ENCODE data around the gene SUCLG2. TPM values are rescaled to one million over a fixed set of nuclear protein-coding genes. Genes with fewer than 3 reads are reported as not detected.
"Not testable (repeated sequence)": the region's sequence is repeated elsewhere in the genome, so short reads cannot be mapped to it uniquely, and the experiment has no call there.

The SUCLG2 gene
- total RNA-seq, 8 experiments from 2014 or later = 9.0 to 68.6 (median 22.3) TPM

DNA sequence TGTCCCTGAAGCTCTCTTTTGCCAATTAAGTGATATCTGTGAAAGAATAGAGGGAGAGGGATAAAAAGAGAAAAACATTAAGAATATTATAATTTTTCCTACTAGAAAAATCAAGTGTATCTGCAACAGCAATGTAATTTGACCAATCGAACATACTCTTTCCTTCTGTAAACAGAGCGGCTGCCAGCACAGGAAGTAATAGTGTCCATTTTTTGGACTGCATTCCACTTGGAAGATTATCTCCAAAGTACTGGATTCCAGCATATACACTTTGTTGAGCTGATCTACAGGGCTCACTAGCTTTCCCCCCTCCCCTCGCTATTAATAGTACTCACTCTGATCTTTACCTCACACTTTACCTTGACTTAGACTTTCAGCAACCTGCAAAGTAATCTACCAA is 90.4 kb downstream of the SUCLG2 start:
- no peak overlapping the region for H3K4me3 ChIP-seq
- H3K4me1 ChIP-seq (replicated peaks in 1 of 2) = peaks cover 7 to 17% of the 10 kb centered on the region in 2 donors
- no peak for ATAC-seq (replicated peaks in 6 of 8)
- WGBS, 10 experiments = 93 to 100% (median 99%) methylated on average over 1 to 3 of the region's 3 CpGs
- in situ Hi-C loops (cut with MboI; ENCODE audit: low pct_unique_long_range_greater_than_20kb in 2 of 9, low sequenced_read_pairs in 9 of 9, unreplicated experiment in 9 of 9) = no loop called here
- no peak overlapping the region for H3K27ac ChIP-seq

DNA sequence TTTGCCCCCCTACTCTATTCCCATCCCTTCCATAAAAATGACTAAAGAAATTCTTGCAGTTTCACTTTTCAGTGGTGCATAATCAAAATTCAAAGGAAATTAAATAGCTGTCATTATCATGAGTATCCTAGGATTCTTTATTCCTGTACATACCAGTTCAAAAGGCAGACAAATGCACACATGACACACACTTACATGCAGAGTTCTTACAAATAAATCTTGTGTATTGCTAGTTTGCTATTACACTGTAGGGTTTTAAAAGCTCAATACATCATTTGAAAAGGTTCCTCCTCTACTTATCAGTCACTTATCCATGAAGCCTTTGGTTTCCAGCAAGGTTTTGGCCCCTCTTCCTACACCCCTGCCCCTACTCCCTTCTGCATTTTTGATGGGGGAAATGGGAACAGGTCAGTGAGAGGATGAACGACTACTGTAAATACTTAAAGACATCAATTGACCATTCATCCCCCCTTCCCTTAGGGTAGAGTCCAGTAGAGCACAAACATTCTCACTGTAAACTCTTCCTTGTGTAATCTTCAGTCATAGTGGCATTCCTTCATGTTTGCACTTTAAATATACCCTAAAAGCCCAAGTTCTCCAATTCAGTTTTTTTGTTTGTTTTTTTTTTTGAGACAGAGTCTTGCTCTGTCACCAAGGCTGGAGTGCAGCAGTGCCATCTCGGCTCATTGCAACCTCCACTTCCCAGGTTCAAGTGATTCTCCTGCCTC is 92.6 kb downstream of the SUCLG2 start:
- ATAC-seq (replicated peaks in 6 of 8) = peak in 5 of 8 experiments; percentile 63 to 84 (median 81)
- 20 to 100% (median 93%) methylated on average over 1 to 2 of the region's 2 CpGs; no CpG with 5 or more reads in 2 of the 10 experiments for WGBS, 10 experiments
- in situ Hi-C loops (cut with MboI; ENCODE audit: low pct_unique_long_range_greater_than_20kb in 2 of 9, low sequenced_read_pairs in 9 of 9, unreplicated experiment in 9 of 9) = no loop called here
- H3K27ac ChIP-seq = no peak overlapping the region
- peaks cover 23 to 36% of the 10 kb centered on the region in 2 donors for H3K4me1 ChIP-seq (replicated peaks in 1 of 2)
- H3K4me3 ChIP-seq = no peak overlapping the region

DNA sequence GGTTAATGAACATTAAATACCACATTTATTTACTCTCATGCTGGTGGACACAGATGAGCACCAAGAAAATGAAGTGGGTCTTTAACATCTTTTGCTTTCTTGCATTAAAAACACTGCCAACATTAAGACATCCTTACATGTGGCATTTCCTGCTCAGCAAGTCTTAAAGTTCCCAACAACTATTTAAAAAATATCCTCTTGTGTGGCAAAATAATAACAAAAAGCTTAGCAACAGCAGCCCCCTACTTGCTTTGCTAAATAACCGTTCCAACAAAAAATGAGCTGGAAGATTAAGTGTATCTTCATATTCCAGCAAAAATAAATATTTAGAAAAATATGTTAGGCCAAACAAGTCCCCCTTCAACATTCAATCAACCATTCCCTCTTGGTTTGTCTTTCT is 93.1 kb downstream of the SUCLG2 start:
- in situ Hi-C loops (cut with MboI; ENCODE audit: low pct_unique_long_range_greater_than_20kb in 2 of 9, low sequenced_read_pairs in 9 of 9, unreplicated experiment in 9 of 9) = no loop called here
- Histone ChIP-seq H3K4me3 (no peak overlapping the region), H3K27ac (no peak overlapping the region), H3K4me1 (replicated peaks in 1 of 2) (peaks cover 26 to 36% of the 10 kb centered on the region in 2 donors)
- ATAC-seq (replicated peaks in 6 of 8) = no peak
- 14 to 100% (median 77%) methylated on average over 1 of the region's 1 CpG for WGBS, 10 experiments

DNA sequence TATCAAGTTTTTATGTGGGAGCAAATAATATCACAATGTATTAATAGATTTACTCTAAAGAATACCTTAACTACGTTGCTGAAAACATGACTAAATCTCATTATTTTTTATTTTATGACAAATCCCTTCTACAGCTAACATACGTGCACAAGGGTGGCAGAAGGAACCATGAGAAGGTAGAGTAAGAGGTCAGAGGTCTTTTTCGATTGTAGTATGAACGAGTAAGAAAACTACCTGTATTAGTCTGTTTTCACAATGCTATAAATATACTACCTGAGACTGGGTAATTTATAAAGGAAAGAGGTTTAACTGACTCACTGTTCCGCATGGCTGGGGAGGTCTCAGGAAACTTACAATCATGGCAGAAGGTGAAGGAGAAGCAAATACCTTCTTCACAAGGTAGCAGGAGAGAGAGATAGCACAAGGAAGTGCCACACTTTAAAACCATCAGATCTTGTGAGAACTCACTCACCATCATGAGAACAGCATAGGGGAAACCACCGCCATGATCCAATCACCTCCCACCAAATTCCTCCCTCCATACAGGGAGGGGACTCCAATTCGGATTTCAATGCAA is 95.3 kb downstream of the SUCLG2 start:
- no peak overlapping the region for H3K4me3 ChIP-seq
- H3K27ac ChIP-seq = no peak overlapping the region
- WGBS, 10 experiments = 87 to 100% (median 97%) methylated on average over 2 to 7 of the region's 7 CpGs
- H3K4me1 ChIP-seq (replicated peaks in 1 of 2) = peaks cover 26 to 36% of the 10 kb centered on the region in 2 donors
- no peak for ATAC-seq (replicated peaks in 6 of 8)
- in situ Hi-C loops (cut with MboI; ENCODE audit: low pct_unique_long_range_greater_than_20kb in 2 of 9, low sequenced_read_pairs in 9 of 9, unreplicated experiment in 9 of 9) = no loop called here

- WGBS, 10 experiments = 20 to 90% (median 80%) methylated on average over 1 to 4 of the region's 4 CpGs; no CpG with 5 or more reads in 1 of the 10 experiments
- H3K4me3 ChIP-seq = no peak overlapping the region
- H3K27ac ChIP-seq = peak overlapping the region in 1 of 2 donors; percentile 29
- peak in 4 of 8 experiments; percentile 18 to 60 (median 26) for ATAC-seq (replicated peaks in 6 of 8)
- peaks cover 26 to 36% of the 10 kb centered on the region in 2 donors for H3K4me1 ChIP-seq (replicated peaks in 1 of 2)
- in situ Hi-C loops (cut with MboI; ENCODE audit: low pct_unique_long_range_greater_than_20kb in 2 of 9, low sequenced_read_pairs in 9 of 9, unreplicated experiment in 9 of 9) = no loop called here
Measured at GRCh38 chr3:67558426-67558825, 96.0 kb downstream of the SUCLG2 start.

DNA sequence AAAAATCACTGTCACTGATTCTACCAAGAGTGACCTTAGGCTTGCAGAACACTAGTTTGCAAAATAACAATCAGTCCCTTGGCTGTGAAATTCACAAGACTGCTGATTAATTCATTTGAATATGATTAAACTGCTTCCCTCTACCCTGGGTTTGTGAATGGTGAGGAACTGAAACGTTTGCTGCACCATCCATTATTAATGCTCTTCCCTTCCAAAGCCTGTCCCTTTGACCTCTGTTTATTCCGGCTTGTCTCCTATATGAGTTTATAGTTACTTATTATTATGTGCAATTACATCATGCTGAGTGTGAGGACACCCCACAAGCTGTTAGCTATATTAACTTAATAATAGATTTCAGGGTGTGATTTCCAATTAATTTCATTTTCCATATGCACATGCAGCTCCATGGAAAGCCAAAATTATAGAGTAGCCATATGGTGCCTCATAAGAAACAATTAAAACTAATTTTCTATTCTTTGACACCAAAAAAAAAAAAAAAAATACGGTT is 96.5 kb downstream of the SUCLG2 start:
- Histone ChIP-seq H3K27ac (peak overlapping the region in 1 of 2 donors; percentile 29), H3K4me3 (no peak overlapping the region), H3K4me1 (replicated peaks in 1 of 2) (peaks cover 26 to 36% of the 10 kb centered on the region in 2 donors)
- 0 to 53% (median 33%) methylated on average over 1 to 3 of the region's 3 CpGs; no CpG with 5 or more reads in 3 of the 10 experiments for WGBS, 10 experiments
- peak in 5 of 8 experiments; percentile 64 to 88 (median 82) for ATAC-seq (replicated peaks in 6 of 8)
- in situ Hi-C loops (cut with MboI; ENCODE audit: low pct_unique_long_range_greater_than_20kb in 2 of 9, low sequenced_read_pairs in 9 of 9, unreplicated experiment in 9 of 9) = no loop called here

DNA sequence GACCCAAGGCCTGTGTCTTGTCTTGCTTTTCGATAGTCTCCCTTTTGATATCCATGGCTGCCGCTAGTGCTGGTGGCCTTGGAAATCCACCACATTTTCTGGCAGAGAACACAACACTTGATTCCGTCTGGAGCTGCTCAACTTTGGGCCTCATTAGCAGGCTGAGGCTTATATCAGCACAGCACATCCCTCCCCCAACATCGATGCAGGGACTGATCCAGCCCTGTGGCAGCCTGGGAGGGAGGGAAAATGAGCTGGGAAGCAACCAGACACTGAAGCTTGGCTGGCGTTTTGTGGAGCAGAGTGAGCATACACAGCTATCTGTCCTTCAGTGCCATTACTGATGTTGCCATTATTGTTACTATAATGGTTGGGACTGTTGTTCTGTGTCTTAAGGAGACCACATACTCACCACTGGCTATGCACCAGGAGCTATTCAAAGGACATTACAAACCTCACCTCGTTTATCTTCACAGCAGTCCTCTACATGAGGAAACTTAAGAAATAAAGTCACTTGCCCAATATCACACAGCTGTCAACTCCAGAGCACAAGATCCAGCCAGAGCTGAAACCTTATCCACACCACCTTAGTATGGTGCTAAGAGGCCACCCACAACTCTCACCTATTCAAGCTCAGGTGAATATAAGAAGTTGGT is 102.9 kb downstream of the SUCLG2 start:
- Histone ChIP-seq H3K4me1 (replicated peaks in 1 of 2) (peaks cover 0 to under 1% of the 10 kb centered on the region in 2 donors), H3K4me3 (no peak overlapping the region), H3K27ac (no peak overlapping the region)
- WGBS, 10 experiments = 40 to 100% (median 88%) methylated on average over 1 to 4 of the region's 6 CpGs; no CpG with 5 or more reads in 3 of the 10 experiments
- no peak for ATAC-seq (replicated peaks in 6 of 8)
- in situ Hi-C loops (cut with MboI; ENCODE audit: low pct_unique_long_range_greater_than_20kb in 2 of 9, low sequenced_read_pairs in 9 of 9, unreplicated experiment in 9 of 9) = no loop called here

DNA sequence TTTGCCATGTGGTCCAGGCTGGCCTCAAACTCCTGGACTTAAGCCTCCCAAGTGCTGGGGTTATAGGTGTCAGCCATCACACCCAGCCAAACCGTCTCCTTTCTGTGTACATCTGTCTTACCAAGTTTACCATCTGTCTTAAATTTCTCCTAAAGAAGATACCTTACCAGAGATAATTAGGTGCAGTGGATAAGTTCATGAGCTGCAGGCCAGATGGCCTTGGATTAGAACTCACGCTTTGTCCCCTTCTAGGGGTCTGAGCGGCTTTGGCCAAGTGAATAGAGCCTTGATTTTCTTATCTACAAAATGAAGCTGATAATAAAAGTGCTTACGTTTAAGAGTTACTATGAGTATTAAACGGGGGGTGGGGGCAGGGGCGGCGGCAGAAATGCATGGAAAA is 103.9 kb downstream of the SUCLG2 start:
- no peak for ATAC-seq (replicated peaks in 6 of 8)
- H3K4me1 ChIP-seq (replicated peaks in 1 of 2) = no peaks in the 10 kb centered on the region
- no peak overlapping the region for H3K27ac ChIP-seq
- in situ Hi-C loops (cut with MboI; ENCODE audit: low pct_unique_long_range_greater_than_20kb in 2 of 9, low sequenced_read_pairs in 9 of 9, unreplicated experiment in 9 of 9) = no loop called here
- 40 to 100% (median 93%) methylated on average over 1 to 5 of the region's 7 CpGs; no CpG with 5 or more reads in 2 of the 10 experiments for WGBS, 10 experiments
- H3K4me3 ChIP-seq = no peak overlapping the region

DNA sequence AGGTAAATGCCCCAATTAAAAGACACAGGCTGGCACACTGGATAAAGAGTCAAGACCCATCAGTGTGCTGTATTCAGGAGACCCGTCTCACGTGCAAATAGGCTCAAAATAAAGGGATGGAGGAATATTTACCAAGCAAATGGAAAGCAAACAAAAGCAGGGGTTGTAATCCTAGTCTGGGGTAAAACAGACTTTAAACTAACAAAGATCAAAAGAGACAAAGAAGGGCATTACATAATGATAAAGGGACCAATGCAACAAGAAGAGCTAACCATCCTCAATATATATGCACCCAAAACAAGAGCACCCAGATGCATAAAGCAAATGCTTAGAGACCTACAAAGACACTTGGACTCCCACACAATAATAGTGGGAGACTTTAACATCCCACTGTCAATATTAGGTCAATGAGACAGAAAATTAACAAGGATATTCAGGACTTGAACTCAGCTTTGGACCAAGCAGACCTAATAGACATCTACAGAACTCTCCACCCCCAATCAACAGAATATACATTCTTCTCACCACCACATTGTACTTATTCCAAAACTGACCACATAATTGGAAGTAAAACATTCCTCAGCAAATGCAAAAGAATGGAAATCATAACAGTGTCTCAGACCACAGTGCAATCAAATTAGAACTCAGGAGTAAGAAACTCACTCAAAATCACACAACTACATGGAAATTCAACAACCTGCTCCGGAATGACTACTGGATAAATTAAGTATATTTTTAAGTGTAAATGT is 111.7 kb downstream of the SUCLG2 start:
- in situ Hi-C loops (cut with MboI; ENCODE audit: low pct_unique_long_range_greater_than_20kb in 2 of 9, low sequenced_read_pairs in 9 of 9, unreplicated experiment in 9 of 9); H3K27ac ChIP-seq; H3K4me3 ChIP-seq; H3K4me1 ChIP-seq (replicated peaks in 1 of 2); ATAC-seq (replicated peaks in 6 of 8): not testable (repeated sequence)
- 63 to 100% (median 92%) methylated on average over 1 to 3 of the region's 3 CpGs; no CpG with 5 or more reads in 1 of the 10 experiments for WGBS, 10 experiments

- ATAC-seq (replicated peaks in 6 of 8) = no peak
- no peak overlapping the region for H3K27ac ChIP-seq
- H3K4me1 ChIP-seq (replicated peaks in 1 of 2) = no peaks in the 10 kb centered on the region
- 50 to 100% (median 86%) methylated on average over 1 to 6 of the region's 8 CpGs for WGBS, 10 experiments
- in situ Hi-C loops (cut with MboI; ENCODE audit: low pct_unique_long_range_greater_than_20kb in 2 of 9, low sequenced_read_pairs in 9 of 9, unreplicated experiment in 9 of 9) = no loop called here
- H3K4me3 ChIP-seq = no peak overlapping the region
Measured at GRCh38 chr3:67540198-67540894, 114.1 kb downstream of the SUCLG2 start.

DNA sequence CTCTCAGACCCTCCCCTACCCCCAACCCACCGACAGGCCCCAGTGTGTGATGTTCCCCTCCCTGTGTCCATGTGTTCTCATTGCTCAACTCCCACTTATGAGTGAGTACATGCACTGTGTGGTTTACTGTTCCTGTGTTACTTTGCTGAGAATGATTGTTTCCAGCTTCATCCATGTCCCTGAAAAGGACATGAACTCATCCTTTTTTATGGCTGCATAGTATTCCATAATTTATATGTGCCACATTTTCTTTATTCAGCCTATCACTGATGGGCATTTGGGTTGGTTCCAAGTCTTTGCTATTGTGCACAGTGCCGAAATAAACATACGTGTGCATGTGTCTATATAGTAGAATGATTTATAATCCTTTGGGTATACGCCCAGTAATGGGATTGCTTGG is 117.2 kb downstream of the SUCLG2 start:
- 70 to 100% (median 93%) methylated on average over 1 to 3 of the region's 4 CpGs; no CpG with 5 or more reads in 4 of the 10 experiments for WGBS, 10 experiments
- in situ Hi-C loops (cut with MboI; ENCODE audit: low pct_unique_long_range_greater_than_20kb in 2 of 9, low sequenced_read_pairs in 9 of 9, unreplicated experiment in 9 of 9); H3K27ac ChIP-seq; H3K4me3 ChIP-seq; ATAC-seq (replicated peaks in 6 of 8); H3K4me1 ChIP-seq (replicated peaks in 1 of 2): not testable (repeated sequence)

DNA sequence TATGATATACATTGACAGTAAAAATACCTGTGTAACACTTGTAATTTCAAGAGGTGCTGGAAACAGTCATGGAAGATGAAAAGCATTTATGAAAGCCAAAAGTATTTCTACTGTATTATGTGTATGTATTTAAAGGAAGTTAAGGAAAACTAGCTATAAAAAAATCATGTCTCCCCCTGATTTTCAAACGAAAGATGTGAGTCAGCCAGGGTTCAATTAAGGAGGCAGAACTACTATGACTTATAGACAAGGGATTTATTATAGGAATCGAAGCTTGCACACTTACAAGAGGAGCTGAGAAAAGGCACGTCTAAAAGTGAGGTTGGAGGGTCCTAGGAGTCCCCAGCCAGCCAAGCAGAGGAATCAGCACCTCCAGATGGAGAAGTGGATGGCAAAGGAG is 119.4 kb downstream of the SUCLG2 start:
- WGBS, 10 experiments = 10 to 100% (median 80%) methylated on average over 1 to 3 of the region's 3 CpGs; no CpG with 5 or more reads in 1 of the 10 experiments
- ATAC-seq (replicated peaks in 6 of 8) = no peak
- no peaks in the 10 kb centered on the region for H3K4me1 ChIP-seq (replicated peaks in 1 of 2)
- no peak overlapping the region for H3K27ac ChIP-seq
- in situ Hi-C loops (cut with MboI; ENCODE audit: low pct_unique_long_range_greater_than_20kb in 2 of 9, low sequenced_read_pairs in 9 of 9, unreplicated experiment in 9 of 9) = no loop called here
- H3K4me3 ChIP-seq = no peak overlapping the region

Measured in motor neuron (in vitro differentiated cells).